ENCODE measurements around the gene TJP1.

DNA sequence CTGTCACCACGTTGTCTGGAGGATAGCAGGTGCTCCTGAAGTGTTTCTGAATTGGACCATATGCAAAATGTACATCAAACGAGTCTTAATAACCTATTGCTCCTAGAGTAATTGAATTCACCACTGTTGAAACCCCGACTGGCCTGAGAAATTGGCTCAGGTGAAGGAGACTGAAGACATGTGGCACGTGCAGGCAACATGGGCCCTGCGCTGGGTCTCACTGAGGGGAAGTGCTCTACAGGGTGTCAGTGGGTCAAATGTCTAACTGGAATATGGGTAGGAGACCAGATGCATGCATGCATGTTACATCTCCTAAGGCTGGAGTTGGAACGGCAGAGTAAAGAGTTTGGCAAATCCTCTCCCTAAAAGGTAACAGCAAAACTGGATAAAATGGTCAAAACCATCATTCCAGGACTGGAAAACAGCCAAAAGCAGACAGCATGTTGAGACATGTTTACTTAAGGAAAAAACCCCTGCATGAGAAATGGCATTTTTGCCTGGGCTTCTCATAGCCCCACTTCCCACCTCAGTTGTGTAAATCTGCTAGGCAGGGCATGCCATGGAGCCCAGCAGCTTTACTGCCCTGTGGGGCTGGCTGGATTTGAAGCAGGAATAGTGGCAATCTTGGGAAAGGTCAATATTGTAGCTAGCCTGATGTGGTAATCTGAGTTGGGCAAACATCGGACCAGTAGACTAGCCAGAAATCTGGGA lies 131.3 kb downstream of the TJP1 start:
- TF ChIP-seq CTCF (IDR thresholded peaks at IDR 0.05) (no peak), POLR2AphosphoS5 (IDR thresholded peaks at IDR 0.05) (no peak), POLR2A (IDR thresholded peaks at IDR 0.05) (no peak), EP300 (IDR thresholded peaks at IDR 0.05) (no peak)

All from upper lobe of left lung (tissue), 4 donors.